ENCODE data around the gene FAM168B.

DNA sequence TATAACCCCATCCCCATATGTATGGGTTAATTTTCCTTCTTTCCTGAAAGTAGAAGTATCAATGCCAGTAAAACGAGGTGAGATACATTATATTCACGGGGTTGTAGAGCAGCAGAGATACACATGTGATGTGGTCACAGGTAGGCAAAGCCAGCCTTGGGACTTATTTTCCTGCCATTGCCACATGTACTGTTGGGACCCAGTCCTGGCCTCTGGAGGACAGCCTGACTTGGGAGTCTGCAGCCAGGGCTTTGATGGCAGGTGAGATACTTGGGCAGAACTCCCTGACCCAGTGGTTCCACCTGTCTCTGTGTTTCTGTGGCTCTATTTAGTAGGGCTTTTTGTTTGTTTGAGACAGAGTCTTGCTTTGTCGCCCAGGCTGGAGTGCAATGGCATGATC, 29.9 kb upstream of the FAM168B start:
- TF ChIP-seq POLR2A (IDR thresholded peaks at IDR 0.05), result no peak
- TF ChIP-seq, protein P1, sequence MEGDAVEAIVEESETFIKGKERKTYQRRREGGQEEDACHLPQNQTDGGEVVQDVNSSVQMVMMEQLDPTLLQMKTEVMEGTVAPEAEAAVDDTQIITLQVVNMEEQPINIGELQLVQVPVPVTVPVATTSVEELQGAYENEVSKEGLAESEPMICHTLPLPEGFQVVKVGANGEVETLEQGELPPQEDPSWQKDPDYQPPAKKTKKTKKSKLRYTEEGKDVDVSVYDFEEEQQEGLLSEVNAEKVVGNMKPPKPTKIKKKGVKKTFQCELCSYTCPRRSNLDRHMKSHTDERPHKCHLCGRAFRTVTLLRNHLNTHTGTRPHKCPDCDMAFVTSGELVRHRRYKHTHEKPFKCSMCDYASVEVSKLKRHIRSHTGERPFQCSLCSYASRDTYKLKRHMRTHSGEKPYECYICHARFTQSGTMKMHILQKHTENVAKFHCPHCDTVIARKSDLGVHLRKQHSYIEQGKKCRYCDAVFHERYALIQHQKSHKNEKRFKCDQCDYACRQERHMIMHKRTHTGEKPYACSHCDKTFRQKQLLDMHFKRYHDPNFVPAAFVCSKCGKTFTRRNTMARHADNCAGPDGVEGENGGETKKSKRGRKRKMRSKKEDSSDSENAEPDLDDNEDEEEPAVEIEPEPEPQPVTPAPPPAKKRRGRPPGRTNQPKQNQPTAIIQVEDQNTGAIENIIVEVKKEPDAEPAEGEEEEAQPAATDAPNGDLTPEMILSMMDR (IDR thresholded peaks at IDR 0.05), result no peak

Data from testis (tissue), 2 donors.